SU-DHL-6 (cell line): ENCODE results near the gene OTUB2.

Source experiments
- H2AFZ ChIP-seq: fragments of 200-600 bp; sonication (generic); 2 replicates; pipeline ENCODE4 v1.6.1; 2014; ENCODE audit warnings: low read depth, mild to moderate bottlenecking, moderate library complexity, mixed read lengths, antibody characterized with exemption, low read length; ENCODE audit not compliant: severe bottlenecking
- H3F3A ChIP-seq: fragments of 200-600 bp; shearing (Covaris generic); 2 replicates; pipeline ENCODE4 v1.6.0; 2016; ENCODE audit warnings: antibody characterized with exemption, mild to moderate bottlenecking; ENCODE audit not compliant: insufficient read depth
- H3K27ac ChIP-seq: fragments of 200-600 bp; sonication (generic); 2 replicates; pipeline ENCODE4 v1.5.1; 2016; ENCODE audit warnings: low read depth, mild to moderate bottlenecking, low read length, moderate library complexity, mixed read lengths
- H3K27me3 ChIP-seq: fragments of 200-600 bp; sonication (generic), shearing (Covaris generic); 2 replicates; pipeline ENCODE4 v1.6.0; 2014; ENCODE audit warnings: mild to moderate bottlenecking, low read length
- H3K36me3 ChIP-seq: fragments of 200-600 bp; sonication (generic); 2 replicates; pipeline ENCODE4 v1.6.1; 2014; ENCODE audit warnings: mild to moderate bottlenecking, low read length, mixed read lengths
- H3K4me2 ChIP-seq: fragments of 300-600, 200-600 bp; shearing (Covaris generic), sonication (generic); 2 replicates; pipeline ENCODE4 v1.6.0; 2014; ENCODE audit warnings: low read length, low read depth, mild to moderate bottlenecking; ENCODE audit not compliant: poor library complexity, severe bottlenecking
- H3K4me3 ChIP-seq: fragments of 200-600 bp; sonication (generic); 2 replicates; pipeline ENCODE4 v1.5.1; 2014; ENCODE audit warnings: antibody characterized with exemption, low read length, mild to moderate bottlenecking, mixed read lengths; ENCODE audit not compliant: insufficient read depth, poor library complexity, severe bottlenecking
- H3K79me2 ChIP-seq: fragments of 200-600 bp; sonication (generic); 2 replicates; pipeline ENCODE4 v1.6.1; 2014; ENCODE audit warnings: mild to moderate bottlenecking, low read length, moderate library complexity; ENCODE audit not compliant: insufficient read depth
- H3K9ac ChIP-seq: fragments of 200-600 bp; sonication (generic); 2 replicates; pipeline ENCODE4 v1.7.0; 2014; ENCODE audit warnings: mild to moderate bottlenecking, low read length
- H3K9me2 ChIP-seq: fragments of 200-600 bp; sonication (generic); replicated peaks from 2 replicates; pipeline ENCODE4 v1.6.1; 2014; ENCODE audit warnings: low read length; ENCODE audit not compliant: insufficient read depth
- H3K9me3 ChIP-seq: fragments of 200-600 bp; sonication (generic); 2 replicates; pipeline ENCODE4 v1.6.1; 2014; ENCODE audit warnings: low read length, mixed read lengths; ENCODE audit not compliant: insufficient read depth
- H4K20me1 ChIP-seq: fragments of 200-600 bp; sonication (generic); 2 replicates; pipeline ENCODE4 v1.6.1; 2014; ENCODE audit warnings: low read depth, mild to moderate bottlenecking, antibody characterized with exemption, low read length, moderate library complexity, mixed read lengths
- CTCF ChIP-seq: fragments of 200-600 bp; sonication (generic); IDR thresholded peaks from one replicate; pipeline ENCODE4 v1.5.1; 2017; ENCODE audit warnings: antibody characterized with exemption, mild to moderate bottlenecking, low read length, moderate library complexity; ENCODE audit not compliant: insufficient read depth, poor library complexity, severe bottlenecking
- EZH2phosphoT487 ChIP-seq: fragments of 200-600 bp; sonication (generic), shearing (Covaris generic); conservative IDR thresholded peaks from 2 replicates; pipeline ENCODE4 v1.6.1; 2018; ENCODE audit warnings: mild to moderate bottlenecking, antibody characterized with exemption, low read length, moderate library complexity, mixed read lengths

The OTUB2 gene

GRCh38 chr14:94026173-94026888, at the start of gene OTUB2:
Gene OTUB2 (plus strand): TSS chr14:94026340. CDS start chr14:94026538, 198 bp downstream.
- Histone ChIP-seq H3K36me3 (no peaks in the 10 kb centered on the region), H3K27ac (no peak within 1 kb of the TSS), H3K4me3 (peak within 1 kb of the TSS; percentile 59), H3K79me2 (no peaks in the 10 kb centered on the region), H3K9me3 (no peaks in the 10 kb centered on the region), H3K9me2 (no peaks in the 10 kb centered on the region), H4K20me1 (no peaks in the 10 kb centered on the region), H3K4me2 (peak within 1 kb of the TSS; percentile 53), H2AFZ (peak within 1 kb of the TSS; percentile 66), H3F3A (no peaks in the 10 kb centered on the region), H3K9ac (peak within 1 kb of the TSS; percentile 40), H3K27me3 (no peaks in the 10 kb centered on the region)
- TF ChIP-seq CTCF, result no peak

GRCh38 chr14:93976477-93977057, 49.6 kb upstream of the OTUB2 start, which contains the start of gene ASB2:
Gene ASB2 (minus strand): TSS chr14:93976570. CDS start chr14:93964539, 12,031 bp downstream.
- no peaks in the 10 kb centered on the region for H3K27me3 ChIP-seq

GRCh38 chr14:93977171-93977570, 49.0 kb upstream of the OTUB2 start:
- peaks cover 8% of the 10 kb centered on the region; the same call in 1 of the 2 replicates for H3K9me3 ChIP-seq
- H3K27me3 ChIP-seq, result no peaks in the 10 kb centered on the region
- no peaks in the 10 kb centered on the region for H4K20me1 ChIP-seq
- TF ChIP-seq CTCF, result no peak
- no peak for TF ChIP-seq EZH2phosphoT487
- no peak overlapping the region for H2AFZ ChIP-seq
- peaks cover 8% of the 10 kb centered on the region for H3K79me2 ChIP-seq
- H3K27ac ChIP-seq, result peak overlapping the region; percentile 99
- H3K4me2 ChIP-seq, result peak overlapping the region; percentile 75
- H3F3A ChIP-seq, result peaks cover 55% of the 10 kb centered on the region
- H3K9me2 ChIP-seq, result no peaks in the 10 kb centered on the region
- peak overlapping the region; percentile 66 for H3K9ac ChIP-seq
- peak overlapping the region; percentile 32 for H3K4me3 ChIP-seq
- peaks cover 2% of the 10 kb centered on the region; the same call in 1 of the 2 replicates for H3K36me3 ChIP-seq

More at GRCh38 chr14:93976477-93977057, 49.6 kb upstream of the OTUB2 start, which contains the start of gene ASB2:
- Histone ChIP-seq H3K4me3 (peak within 1 kb of the TSS; percentile 32), H3K9ac (peak within 1 kb of the TSS; percentile 66), H3K27ac (peak within 1 kb of the TSS; percentile 99), H4K20me1 (no peaks in the 10 kb centered on the region), H2AFZ (no peak within 1 kb of the TSS), H3K9me3 (peaks cover 8% of the 10 kb centered on the region; the same call in 1 of the 2 replicates), H3K4me2 (peak within 1 kb of the TSS; percentile 75), H3F3A (peaks cover 61% of the 10 kb centered on the region), H3K9me2 (no peaks in the 10 kb centered on the region), H3K36me3 (peaks cover 2% of the 10 kb centered on the region; the same call in 1 of the 2 replicates), H3K79me2 (peaks cover 8% of the 10 kb centered on the region)
- TF ChIP-seq CTCF, result no peak
- no peak for TF ChIP-seq EZH2phosphoT487
